H9 (cell line): ENCODE measurements around the gene CASP4. TPM values are rescaled to one million over a fixed set of nuclear protein-coding genes. Genes with fewer than 3 reads are reported as not detected.

ENCODE experiments used
- DNase-seq: peaks from one replicate; pipeline ENCODE4 v3.0.0-alpha.2; 2017
- H2AFZ ChIP-seq: one replicate; pipeline ENCODE4 v1.6.1; 2013; ENCODE audit warnings: mild to moderate bottlenecking, low read length, control low read depth, moderate library complexity
- H2AK5ac ChIP-seq: 2 replicates; pipeline ENCODE4 v1.6.1; 2013; ENCODE audit warnings: low read length, control low read depth, mixed read lengths; ENCODE audit not compliant: insufficient read length
- H2BK120ac ChIP-seq: one replicate; pipeline ENCODE4 v1.6.1; 2013; ENCODE audit warnings: low read depth, mild to moderate bottlenecking, low read length, control low read depth, inconsistent platforms; ENCODE audit not compliant: poor library complexity, severe bottlenecking
- H2BK12ac ChIP-seq: 2 replicates; pipeline ENCODE4 v1.6.1; 2013; ENCODE audit warnings: low read length, control low read depth, mixed read lengths, low read depth; ENCODE audit not compliant: insufficient read length
- H2BK15ac ChIP-seq: 2 replicates; pipeline ENCODE4 v1.6.1; 2013; ENCODE audit warnings: low read depth, low read length, control low read depth
- H2BK20ac ChIP-seq: one replicate; pipeline ENCODE4 v1.6.1; 2013; ENCODE audit warnings: low read depth, mild to moderate bottlenecking, low read length, control low read depth, inconsistent platforms; ENCODE audit not compliant: poor library complexity, severe bottlenecking
- H2BK5ac ChIP-seq: 2 replicates; pipeline ENCODE4 v1.6.1; 2013; ENCODE audit warnings: low read length, control low read depth, mixed read lengths; ENCODE audit not compliant: insufficient read length
- H3K14ac ChIP-seq: 2 replicates; pipeline ENCODE4 v1.6.1; 2013; ENCODE audit warnings: low read length, control low read depth; ENCODE audit not compliant: insufficient read depth
- H3K18ac ChIP-seq: 2 replicates; pipeline ENCODE4 v1.6.1; 2013; ENCODE audit warnings: low read depth, mild to moderate bottlenecking, mixed read lengths, low read length, control low read depth; ENCODE audit not compliant: insufficient read length
- H3K23ac ChIP-seq: 2 replicates; pipeline ENCODE4 v1.6.1; 2013; ENCODE audit warnings: low read length, control low read depth, mixed read lengths, low read depth; ENCODE audit not compliant: insufficient read length
- H3K23me2 ChIP-seq: 2 replicates; pipeline ENCODE4 v1.6.1; 2013; ENCODE audit warnings: low read depth, mild to moderate bottlenecking, mixed read lengths, low read length, control low read depth; ENCODE audit not compliant: insufficient read length, poor library complexity, severe bottlenecking
- H3K27ac ChIP-seq: 2 replicates; pipeline ENCODE4 v1.5.1; 2013; ENCODE audit warnings: low read length, control low read depth, mixed read lengths, low read depth; ENCODE audit not compliant: insufficient read length
- H3K27me3 ChIP-seq: 2 replicates; pipeline ENCODE4 v1.6.1; 2013; ENCODE audit warnings: low read length, control low read depth, inconsistent platforms; ENCODE audit not compliant: insufficient read depth
- H3K4ac ChIP-seq: 2 replicates; pipeline ENCODE4 v1.6.1; 2013; ENCODE audit warnings: low read depth, mild to moderate bottlenecking, control low read depth, inconsistent platforms, low read length, moderate library complexity
- H3K4me1 ChIP-seq: 2 replicates; pipeline ENCODE4 v1.6.1; 2013; ENCODE audit warnings: low read length, control low read depth, inconsistent platforms; ENCODE audit not compliant: insufficient read depth
- H3K4me2 ChIP-seq: 2 replicates; pipeline ENCODE4 v1.6.1; 2013; ENCODE audit warnings: low read length, control low read depth, mixed read lengths; ENCODE audit not compliant: insufficient read length, insufficient read depth
- H3K56ac ChIP-seq: 2 replicates; pipeline ENCODE4 v1.6.1; 2013; ENCODE audit warnings: low read depth, mild to moderate bottlenecking, mixed read lengths, low read length, control low read depth; ENCODE audit not compliant: insufficient read length
- H3K79me1 ChIP-seq: 2 replicates; pipeline ENCODE4 v1.6.1; 2013; ENCODE audit warnings: low read depth, mild to moderate bottlenecking, moderate library complexity, low read length, control low read depth, inconsistent platforms; ENCODE audit not compliant: insufficient read depth, poor library complexity, severe bottlenecking
- H3K79me2 ChIP-seq: 2 replicates; pipeline ENCODE4 v1.6.1; 2013; ENCODE audit warnings: low read length, control low read depth, inconsistent platforms; ENCODE audit not compliant: insufficient read depth
- H3K9ac ChIP-seq: 2 replicates; pipeline ENCODE4 v1.6.1; 2013; ENCODE audit warnings: low read length, control low read depth, mixed read lengths; ENCODE audit not compliant: insufficient read length; ENCODE audit errors: extremely low read depth
- H3K9me3 ChIP-seq: one replicate; pipeline ENCODE4 v1.6.1; 2013; ENCODE audit warnings: low read depth, low read length, inconsistent platforms; ENCODE audit not compliant: control insufficient read depth
- H3T11ph ChIP-seq: one replicate; pipeline ENCODE4 v1.6.1; 2013; ENCODE audit warnings: mild to moderate bottlenecking, low read length, control low read depth, inconsistent platforms
- H4K20me1 ChIP-seq: one replicate; pipeline ENCODE4 v1.6.1; 2013; ENCODE audit not compliant: control insufficient read depth, insufficient read length, insufficient read depth
- H4K5ac ChIP-seq: 2 replicates; pipeline ENCODE4 v1.6.1; 2013; ENCODE audit warnings: low read depth, mild to moderate bottlenecking, mixed read lengths, low read length, control low read depth; ENCODE audit not compliant: insufficient read length
- H4K8ac ChIP-seq: replicated peaks from 2 replicates; pipeline ENCODE4 v1.6.1; 2013; ENCODE audit warnings: low read length, control low read depth, mixed read lengths, low read depth; ENCODE audit not compliant: insufficient read length
- H4K91ac ChIP-seq: 2 replicates; pipeline ENCODE4 v1.6.1; 2013; ENCODE audit warnings: low read depth, mild to moderate bottlenecking, moderate library complexity, mixed read lengths, low read length, control low read depth; ENCODE audit not compliant: insufficient read length
- H3K27ac Mint-ChIP-seq, 3 experiments: 2 replicates in 2 of 3; 3 replicates in 1 of 3; pipeline ENCODE4 v1.8.0; 2020 to 2021; ENCODE audit warnings: mixed read lengths in 3 of 3, mild to moderate bottlenecking in 1 of 3, moderate library complexity in 1 of 3
- H3K27me3 Mint-ChIP-seq: 2 replicates; pipeline ENCODE4 v1.8.0; 2021; ENCODE audit warnings: low read depth, mild to moderate bottlenecking, moderate library complexity, mixed read lengths
- H3K36me3 Mint-ChIP-seq, 3 experiments: 2 replicates in 2 of 3; 3 replicates in 1 of 3; pipeline ENCODE4 v1.8.0; 2020 to 2021; ENCODE audit warnings: low read depth in 3 of 3, mixed read lengths in 3 of 3; ENCODE audit not compliant: insufficient read depth in 1 of 3
- H3K4me1 Mint-ChIP-seq, 2 experiments: 2 replicates each; pipeline ENCODE4 v1.8.0; 2020; ENCODE audit warnings: mixed read lengths in 2 of 2
- H3K4me3 Mint-ChIP-seq, 2 experiments: 2 replicates in 1 of 2; 3 replicates in 1 of 2; pipeline ENCODE4 v1.8.0; 2020 to 2021; ENCODE audit warnings: mild to moderate bottlenecking in 2 of 2, mixed read lengths in 2 of 2, moderate library complexity in 1 of 2
- H3K9me3 Mint-ChIP-seq, 2 experiments: 2 replicates in 1 of 2; 3 replicates in 1 of 2; pipeline ENCODE4 v1.8.0; 2020; ENCODE audit warnings: mild to moderate bottlenecking in 2 of 2, mixed read lengths in 2 of 2, moderate library complexity in 1 of 2
- WGBS: extraction: QIAGEN DNeasy Blood & Tissue Kit; methylation state at CpG from one replicate; pipeline ENCODE4 v1.1.7; 2013; ENCODE audit warnings: missing lambda C conversion rate, low lambda C conversion rate, mixed read lengths; ENCODE audit not compliant: insufficient read length; ENCODE audit errors: extremely low coverage; 5-methylcytosine and 5-hydroxymethylcytosine counted together
- total RNA-seq: library from RNA; stranded (reverse); gene quantifications from 2 replicates; pipeline ENCODE4 v1.2.1, GENCODE V29; 2021
- TF ChIP-seq, protein P1 (sequence below): fragments of 200-600 bp; sonication (generic); conservative IDR thresholded peaks from 3 replicates; pipeline ENCODE4 v1.8.0; 2021; ENCODE audit warnings: antibody characterized with exemption, mild to moderate bottlenecking

The CASP4 gene
- total RNA-seq, 1 experiment from 2014 or later = not detected

DNA sequence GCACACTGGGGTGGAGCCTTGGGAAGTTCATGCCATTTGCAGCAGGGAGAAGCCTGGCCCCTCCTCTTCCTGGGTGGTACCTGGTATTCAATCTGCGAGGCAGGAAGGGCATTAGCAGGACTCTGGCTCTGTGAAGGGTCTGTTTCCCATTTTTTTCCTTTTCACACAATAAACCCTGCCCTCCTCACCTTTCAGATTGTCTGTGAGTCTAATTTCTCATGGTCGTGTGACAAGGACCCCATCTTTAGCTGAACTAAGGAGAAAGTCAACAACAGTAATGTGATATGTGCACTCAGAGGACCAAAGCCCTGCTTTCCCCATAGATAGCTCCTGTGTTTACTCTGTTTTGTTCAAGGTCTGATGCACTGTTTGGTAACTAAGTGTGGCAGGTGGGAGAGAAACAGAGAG, 26.6 kb upstream of the CASP4 start:
- no peak overlapping the region for H2BK15ac ChIP-seq

More for the DNA sequence above, 26.6 kb upstream of the CASP4 start:
- Histone ChIP-seq H3K4me2 (no peak overlapping the region), H3T11ph (no peak overlapping the region), H3K79me1 (no peaks in the 10 kb centered on the region), H2BK5ac (no peak overlapping the region), H4K91ac (no peak overlapping the region), H3K4ac (no peak overlapping the region), H3K23me2 (no peaks in the 10 kb centered on the region), H2BK120ac (no peak overlapping the region), H3K14ac (no peak overlapping the region), H2BK12ac (no peak overlapping the region), H2AK5ac (no peak overlapping the region), H3K23ac (no peak overlapping the region), H3K27me3 (no peaks in the 10 kb centered on the region), H2BK20ac (no peak overlapping the region), H3K9ac (no peak overlapping the region), H4K20me1 (no peaks in the 10 kb centered on the region), H3K56ac (no peak overlapping the region), H3K79me2 (no peaks in the 10 kb centered on the region), H3K9me3 (no peaks in the 10 kb centered on the region), H3K18ac (no peak overlapping the region), H3K27ac (no peak overlapping the region), H4K8ac (no peak overlapping the region), H2AFZ (no peak overlapping the region), H4K5ac (no peak overlapping the region), H3K4me1 (no peaks in the 10 kb centered on the region)
- TF ChIP-seq, protein P1, sequence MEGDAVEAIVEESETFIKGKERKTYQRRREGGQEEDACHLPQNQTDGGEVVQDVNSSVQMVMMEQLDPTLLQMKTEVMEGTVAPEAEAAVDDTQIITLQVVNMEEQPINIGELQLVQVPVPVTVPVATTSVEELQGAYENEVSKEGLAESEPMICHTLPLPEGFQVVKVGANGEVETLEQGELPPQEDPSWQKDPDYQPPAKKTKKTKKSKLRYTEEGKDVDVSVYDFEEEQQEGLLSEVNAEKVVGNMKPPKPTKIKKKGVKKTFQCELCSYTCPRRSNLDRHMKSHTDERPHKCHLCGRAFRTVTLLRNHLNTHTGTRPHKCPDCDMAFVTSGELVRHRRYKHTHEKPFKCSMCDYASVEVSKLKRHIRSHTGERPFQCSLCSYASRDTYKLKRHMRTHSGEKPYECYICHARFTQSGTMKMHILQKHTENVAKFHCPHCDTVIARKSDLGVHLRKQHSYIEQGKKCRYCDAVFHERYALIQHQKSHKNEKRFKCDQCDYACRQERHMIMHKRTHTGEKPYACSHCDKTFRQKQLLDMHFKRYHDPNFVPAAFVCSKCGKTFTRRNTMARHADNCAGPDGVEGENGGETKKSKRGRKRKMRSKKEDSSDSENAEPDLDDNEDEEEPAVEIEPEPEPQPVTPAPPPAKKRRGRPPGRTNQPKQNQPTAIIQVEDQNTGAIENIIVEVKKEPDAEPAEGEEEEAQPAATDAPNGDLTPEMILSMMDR = no peak
- no CpG with 5 or more reads among the region's 2 CpGs for WGBS
- no peaks in the 10 kb centered on the region for H3K4me1 Mint-ChIP-seq
- no peaks in the 10 kb centered on the region for H3K27me3 Mint-ChIP-seq
- no peak overlapping the region for H3K27ac Mint-ChIP-seq
- H3K4me3 Mint-ChIP-seq = no peak overlapping the region
- no peak for DNase-seq
- no peaks in the 10 kb centered on the region; a peak in 2 of 7 replicates for H3K36me3 Mint-ChIP-seq
- no peaks in the 10 kb centered on the region; a peak in 1 of 5 replicates for H3K9me3 Mint-ChIP-seq
